Measurements from ENCODE around the gene WAC.
"Not testable (repeated sequence)": the region's sequence is repeated elsewhere in the genome, so short reads cannot be mapped to it uniquely, and the experiment has no call there.

The WAC gene

DNA sequence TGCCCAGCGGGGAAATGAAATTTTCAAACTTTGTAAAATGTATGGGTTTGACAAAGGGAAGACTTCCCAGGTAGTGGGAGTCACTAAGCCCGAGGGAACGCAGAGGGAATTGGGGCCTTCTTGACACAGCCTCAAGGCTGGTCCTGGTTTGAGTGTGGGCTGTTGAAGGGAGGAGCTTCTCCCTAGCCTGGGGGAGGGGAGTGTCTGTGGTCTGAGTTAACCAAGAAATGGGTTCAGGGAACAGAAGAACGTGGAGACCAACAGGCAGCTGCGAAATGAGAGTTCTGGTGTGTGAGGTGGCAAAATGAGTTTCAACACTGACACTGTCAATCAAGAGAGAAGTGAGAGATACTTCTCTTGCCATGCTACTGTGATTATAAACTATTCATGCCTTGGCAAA, 111.7 kb downstream of the WAC start:
- TF ChIP-seq, protein P1, sequence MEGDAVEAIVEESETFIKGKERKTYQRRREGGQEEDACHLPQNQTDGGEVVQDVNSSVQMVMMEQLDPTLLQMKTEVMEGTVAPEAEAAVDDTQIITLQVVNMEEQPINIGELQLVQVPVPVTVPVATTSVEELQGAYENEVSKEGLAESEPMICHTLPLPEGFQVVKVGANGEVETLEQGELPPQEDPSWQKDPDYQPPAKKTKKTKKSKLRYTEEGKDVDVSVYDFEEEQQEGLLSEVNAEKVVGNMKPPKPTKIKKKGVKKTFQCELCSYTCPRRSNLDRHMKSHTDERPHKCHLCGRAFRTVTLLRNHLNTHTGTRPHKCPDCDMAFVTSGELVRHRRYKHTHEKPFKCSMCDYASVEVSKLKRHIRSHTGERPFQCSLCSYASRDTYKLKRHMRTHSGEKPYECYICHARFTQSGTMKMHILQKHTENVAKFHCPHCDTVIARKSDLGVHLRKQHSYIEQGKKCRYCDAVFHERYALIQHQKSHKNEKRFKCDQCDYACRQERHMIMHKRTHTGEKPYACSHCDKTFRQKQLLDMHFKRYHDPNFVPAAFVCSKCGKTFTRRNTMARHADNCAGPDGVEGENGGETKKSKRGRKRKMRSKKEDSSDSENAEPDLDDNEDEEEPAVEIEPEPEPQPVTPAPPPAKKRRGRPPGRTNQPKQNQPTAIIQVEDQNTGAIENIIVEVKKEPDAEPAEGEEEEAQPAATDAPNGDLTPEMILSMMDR (IDR thresholded peaks at IDR 0.05): no peak
- Histone ChIP-seq H3K79me2 (no peaks in the 10 kb centered on the region), H3K4me1 (no peaks in the 10 kb centered on the region), H3K9me3 (ENCODE audit: control insufficient read depth, low read length) (no peaks in the 10 kb centered on the region), H2AFZ (no peak overlapping the region), H3K4me2 (ENCODE audit: low read length) (no peak overlapping the region), H3K36me3 (ENCODE audit: control insufficient read depth, insufficient read depth, low read length) (no peaks in the 10 kb centered on the region), H3K27ac (no peak overlapping the region), H3K4me3 (ENCODE audit: low read depth, low read length) (no peak overlapping the region), H3K9ac (no peak overlapping the region), H3K27me3 (ENCODE audit: control insufficient read depth, insufficient read depth, low read length) (no peaks in the 10 kb centered on the region)

DNA sequence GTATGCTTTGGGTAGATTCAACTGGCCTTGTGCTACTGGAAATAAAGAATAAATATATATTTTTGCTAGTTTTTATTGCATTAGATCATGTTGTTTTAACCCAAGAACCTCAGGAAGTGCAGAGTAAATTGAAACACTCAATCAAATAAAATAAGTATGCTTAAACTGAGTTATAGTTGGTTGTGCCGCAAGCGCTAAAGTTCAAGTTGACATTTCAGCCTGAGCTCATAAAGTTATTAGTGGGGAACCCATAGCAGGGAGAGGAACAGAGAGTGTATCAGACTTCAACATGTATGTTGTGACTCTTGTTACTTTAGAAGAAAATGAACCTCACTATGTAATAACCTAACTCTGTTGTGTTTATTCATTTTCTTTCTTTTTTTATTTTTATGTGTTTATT, 119.2 kb downstream of the WAC start:
- Histone ChIP-seq H3K27ac (no peak overlapping the region), H3K4me2 (ENCODE audit: low read length) (no peak overlapping the region), H3K27me3 (ENCODE audit: control insufficient read depth, insufficient read depth, low read length) (no peaks in the 10 kb centered on the region), H3K4me3 (ENCODE audit: low read depth, low read length) (no peak overlapping the region), H3K79me2 (no peaks in the 10 kb centered on the region), H3K4me1 (no peaks in the 10 kb centered on the region), H3K9ac (no peak overlapping the region), H3K9me3 (ENCODE audit: control insufficient read depth, low read length) (no peaks in the 10 kb centered on the region), H3K36me3 (ENCODE audit: control insufficient read depth, insufficient read depth, low read length) (no peaks in the 10 kb centered on the region), H2AFZ (no peak overlapping the region)
- TF ChIP-seq, protein P1 (IDR thresholded peaks at IDR 0.05): no peak

DNA sequence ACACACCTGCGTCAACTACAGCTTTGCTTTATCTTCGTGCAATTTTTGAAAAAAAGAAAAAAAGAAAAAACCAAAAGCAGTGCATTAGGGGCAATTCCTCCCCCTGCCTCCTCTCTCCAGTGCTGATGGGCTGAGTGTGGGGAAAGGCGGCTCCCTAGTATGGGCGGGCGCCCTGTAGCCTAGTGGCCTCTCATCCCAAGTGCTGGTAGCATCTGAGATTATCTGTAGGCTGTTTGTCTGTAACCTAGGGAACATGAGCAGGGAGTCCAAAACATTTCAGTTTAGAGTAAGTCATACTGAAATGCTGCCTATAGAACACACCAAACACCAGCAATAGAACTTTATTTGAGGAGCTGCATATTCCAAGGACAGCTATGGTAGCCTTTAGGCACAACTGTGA, 119.8 kb downstream of the WAC start:
- Histone ChIP-seq H3K9me3 (ENCODE audit: control insufficient read depth, low read length) (no peaks in the 10 kb centered on the region), H3K27me3 (ENCODE audit: control insufficient read depth, insufficient read depth, low read length) (no peaks in the 10 kb centered on the region), H3K79me2 (no peaks in the 10 kb centered on the region), H3K27ac (no peak overlapping the region), H2AFZ (no peak overlapping the region), H3K4me2 (ENCODE audit: low read length) (no peak overlapping the region), H3K4me1 (no peaks in the 10 kb centered on the region), H3K9ac (no peak overlapping the region), H3K36me3 (ENCODE audit: control insufficient read depth, insufficient read depth, low read length) (no peaks in the 10 kb centered on the region), H3K4me3 (ENCODE audit: low read depth, low read length) (no peak overlapping the region)
- TF ChIP-seq, protein P1 (IDR thresholded peaks at IDR 0.05): no peak

DNA sequence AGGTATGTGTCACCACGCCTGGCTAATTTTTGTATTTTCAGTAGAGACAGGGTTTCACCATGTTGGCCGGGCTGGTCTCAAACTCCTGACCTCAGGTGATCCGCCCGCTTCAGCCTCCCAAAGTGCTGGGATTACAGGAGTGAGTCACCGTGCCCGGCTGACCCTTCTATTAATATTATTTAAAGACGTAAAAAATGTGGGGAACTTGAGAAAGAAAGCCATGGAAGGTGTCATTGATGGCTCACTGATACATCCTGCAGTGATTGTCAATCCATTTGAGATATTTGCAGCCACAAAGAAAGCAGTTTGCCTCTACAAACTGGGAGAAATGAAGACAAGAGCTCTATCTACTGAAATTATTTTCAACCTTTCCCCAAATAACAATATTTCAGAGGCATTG, 125.9 kb downstream of the WAC start:
- H3K27ac ChIP-seq; H3K9me3 ChIP-seq (ENCODE audit: control insufficient read depth, low read length); H3K36me3 ChIP-seq (ENCODE audit: control insufficient read depth, insufficient read depth, low read length): not testable (repeated sequence)

DNA sequence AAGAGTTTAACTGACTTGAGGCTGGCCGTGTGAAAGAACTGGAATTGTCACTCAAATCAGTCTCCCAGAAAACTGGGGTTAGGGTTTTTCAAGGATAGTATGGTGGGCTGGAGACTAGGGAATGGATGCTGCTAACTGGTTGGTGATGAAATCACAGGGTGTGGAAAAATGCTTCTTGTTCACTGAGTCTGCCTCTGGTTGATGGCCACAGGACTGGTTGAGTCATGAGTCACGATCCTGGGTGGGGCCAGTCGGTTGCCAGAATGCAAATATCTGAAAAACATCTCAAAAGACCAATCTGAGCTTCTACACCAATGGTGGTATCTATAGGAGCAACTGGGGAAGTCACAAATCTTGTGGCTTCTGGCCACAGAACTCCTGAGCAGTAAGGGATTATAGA, 128.1 kb downstream of the WAC start:
- no peaks in the 10 kb centered on the region for H3K79me2 ChIP-seq
- H2AFZ ChIP-seq: no peak overlapping the region
- H3K9me3 ChIP-seq (ENCODE audit: control insufficient read depth, low read length): no peaks in the 10 kb centered on the region
- no peaks in the 10 kb centered on the region for H3K36me3 ChIP-seq (ENCODE audit: control insufficient read depth, insufficient read depth, low read length)
- TF ChIP-seq, protein P1 (IDR thresholded peaks at IDR 0.05): no peak
- H3K4me1 ChIP-seq: no peaks in the 10 kb centered on the region
- H3K4me3 ChIP-seq (ENCODE audit: low read depth, low read length): no peak overlapping the region
- H3K27me3 ChIP-seq (ENCODE audit: control insufficient read depth, insufficient read depth, low read length): no peaks in the 10 kb centered on the region
- H3K27ac ChIP-seq: no peak overlapping the region
- no peak overlapping the region for H3K4me2 ChIP-seq (ENCODE audit: low read length)
- H3K9ac ChIP-seq: no peak overlapping the region

More for the DNA sequence above, 125.9 kb downstream of the WAC start:
- H3K4me1 ChIP-seq; H2AFZ ChIP-seq; H3K27me3 ChIP-seq (ENCODE audit: control insufficient read depth, insufficient read depth, low read length); H3K4me2 ChIP-seq (ENCODE audit: low read length); H3K4me3 ChIP-seq (ENCODE audit: low read depth, low read length); H3K79me2 ChIP-seq; H3K9ac ChIP-seq: not testable (repeated sequence)

Measured in parathyroid adenoma (tissue), 2 donors.